Upper lobe of right lung (tissue), 1 donor: ENCODE data around the gene DCBLD2. TPM values are rescaled to one million over a fixed set of nuclear protein-coding genes. Genes with fewer than 3 reads are reported as not detected.
"Not testable (repeated sequence)": the region's sequence is repeated elsewhere in the genome, so short reads cannot be mapped to it uniquely, and the experiment has no call there.

Experiments
- ATAC-seq: fragments of 200-7000 bp; cut with Tn5 transposase; one replicate; pipeline ENCODE4 v1.9.1; 2020; ENCODE audit warnings: mild to moderate bottlenecking, moderate library complexity
- DNase-seq: peaks from one replicate; pipeline ENCODE4 v3.0.0-alpha.2; 2020
- H3K27ac ChIP-seq: fragments of 200-600 bp; one replicate; pipeline ENCODE4 v1.8.0; 2022
- H3K27me3 ChIP-seq: fragments of 200-600 bp; one replicate; pipeline ENCODE4 v1.8.0; 2022; ENCODE audit warnings: mild to moderate bottlenecking
- H3K36me3 ChIP-seq: fragments of 200-600 bp; one replicate; pipeline ENCODE4 v1.8.0; 2022
- H3K4me1 ChIP-seq: fragments of 200-600 bp; one replicate; pipeline ENCODE4 v1.8.0; 2022
- H3K4me3 ChIP-seq: fragments of 200-600 bp; one replicate; pipeline ENCODE4 v1.8.0; 2022; ENCODE audit warnings: mild to moderate bottlenecking
- H3K9me3 ChIP-seq: fragments of 200-600 bp; one replicate; pipeline ENCODE4 v1.8.0; 2022
- CTCF ChIP-seq: fragments of 200-600 bp; IDR thresholded peaks from one replicate; pipeline ENCODE4 v1.8.0; 2022; ENCODE audit warnings: antibody characterized with exemption
- intact Hi-C: fragments of 100-400 bp; cut with DNase I; formaldehyde crosslinking; loops from one replicate; pipeline ENCODE4 v1.11.0; 2022
- total RNA-seq: library from RNA; stranded (reverse); fragmentation: NEBNext Ultra II Directional; extraction: Animal tissue kit (Norgen Biotek cat#: 25700); gene quantifications from one replicate; pipeline ENCODE4 v1.2.1, GENCODE V29; 2021
- donor health status: DM: no; HTN: yes; CAD: no; lungs with severe emphysema.

The DCBLD2 gene
- total RNA-seq, 1 donor from 2014 or later: 35.8 TPM

GRCh38 chr3:98884675-98885371 is 16.7 kb downstream of the DCBLD2 start:
- Histone ChIP-seq H3K36me3 (peaks cover 9% of the 10 kb centered on the region), H3K4me1 (peaks cover 5% of the 10 kb centered on the region), H3K4me3 (no peak overlapping the region), H3K27ac (no peak overlapping the region), H3K27me3 (no peaks in the 10 kb centered on the region), H3K9me3 (no peaks in the 10 kb centered on the region)
- TF ChIP-seq CTCF: no peak
- DNase-seq (no peak), ATAC-seq (peak; percentile 23)
- intact Hi-C loops: no loop called here

GRCh38 chr3:98882614-98883333 is 18.7 kb downstream of the DCBLD2 start:
- H3K9me3 ChIP-seq, H3K4me3 ChIP-seq, H3K27me3 ChIP-seq, ATAC-seq, H3K4me1 ChIP-seq, H3K36me3 ChIP-seq, H3K27ac ChIP-seq, DNase-seq, intact Hi-C loops: not testable (repeated sequence)

GRCh38 chr3:98877132-98877531 is 24.4 kb downstream of the DCBLD2 start:
- no peaks in the 10 kb centered on the region for H3K4me1 ChIP-seq
- no peak overlapping the region for H3K27ac ChIP-seq
- H3K27me3 ChIP-seq: no peaks in the 10 kb centered on the region
- intact Hi-C loops: no loop called here
- H3K9me3 ChIP-seq: no peaks in the 10 kb centered on the region
- no peak for ATAC-seq
- TF ChIP-seq CTCF: no peak
- no peak for DNase-seq
- H3K4me3 ChIP-seq: no peak overlapping the region
- H3K36me3 ChIP-seq: peaks cover 9% of the 10 kb centered on the region

- ATAC-seq (no peak), DNase-seq (no peak)
- Histone ChIP-seq H3K4me3 (no peak overlapping the region), H3K4me1 (no peaks in the 10 kb centered on the region), H3K36me3 (peaks cover 3% of the 10 kb centered on the region), H3K9me3 (no peaks in the 10 kb centered on the region), H3K27me3 (no peaks in the 10 kb centered on the region), H3K27ac (no peak overlapping the region)
- no peak for TF ChIP-seq CTCF
- intact Hi-C loops: no loop called here
These were observed 26.0 kb downstream of the DCBLD2 start for GRCh38 chr3:98875535-98875934.

GRCh38 chr3:98874602-98875249 is 26.8 kb downstream of the DCBLD2 start:
- Histone ChIP-seq H3K9me3 (no peaks in the 10 kb centered on the region), H3K4me1 (no peaks in the 10 kb centered on the region), H3K27ac (no peak overlapping the region), H3K4me3 (no peak overlapping the region), H3K27me3 (no peaks in the 10 kb centered on the region), H3K36me3 (no peaks in the 10 kb centered on the region)
- no peak for TF ChIP-seq CTCF
- intact Hi-C loops: no loop called here
- DNase-seq (no peak), ATAC-seq (no peak)

GRCh38 chr3:98869391-98869790 is 32.1 kb downstream of the DCBLD2 start:
- H3K4me1 ChIP-seq: no peaks in the 10 kb centered on the region
- H3K27me3 ChIP-seq: no peaks in the 10 kb centered on the region
- no peaks in the 10 kb centered on the region for H3K36me3 ChIP-seq
- TF ChIP-seq CTCF: no peak
- no peaks in the 10 kb centered on the region for H3K9me3 ChIP-seq
- no peak overlapping the region for H3K4me3 ChIP-seq
- intact Hi-C loops: no loop called here
- DNase-seq: no peak
- ATAC-seq: no peak
- H3K27ac ChIP-seq: no peak overlapping the region

- H3K27me3 ChIP-seq, H3K27ac ChIP-seq, DNase-seq, H3K4me3 ChIP-seq, ATAC-seq, H3K4me1 ChIP-seq, H3K36me3 ChIP-seq, intact Hi-C loops, H3K9me3 ChIP-seq: not testable (repeated sequence)
These were observed 43.5 kb downstream of the DCBLD2 start for GRCh38 chr3:98857971-98858370.

- H3K27me3 ChIP-seq, H3K4me3 ChIP-seq, DNase-seq, ATAC-seq, H3K27ac ChIP-seq, H3K9me3 ChIP-seq, intact Hi-C loops, H3K4me1 ChIP-seq, H3K36me3 ChIP-seq: not testable (repeated sequence)
These were observed 44.2 kb downstream of the DCBLD2 start for GRCh38 chr3:98857258-98857657.
